ENCODE measurements around the gene NES. TPM values are rescaled to one million over a fixed set of nuclear protein-coding genes. Genes with fewer than 3 reads are reported as not detected.

Gene NES
- total and polyA plus RNA-seq, 2 experiments from 2014 or later = 25.0 to 95.9 TPM

- H3K9me2 ChIP-seq (ENCODE audit: insufficient read depth) = no peaks in the 10 kb centered on the region
- H3K27ac ChIP-seq (ENCODE audit: low read depth) = no peak overlapping the region
- Mint-ChIP-seq H3K36me3 (ENCODE audit: low read depth) (no peaks in the 10 kb centered on the region), H3K27me3 (ENCODE audit: insufficient read depth, low read depth, poor library complexity) (peaks cover 43% of the 10 kb centered on the region), H3K9me3 (no peaks in the 10 kb centered on the region; the same call in 2 of the 3 replicates), H3K27ac (no peak overlapping the region), H3K4me3 (no peak overlapping the region), H3K4me1 (peaks cover 10% of the 10 kb centered on the region)
- H3K4me2 ChIP-seq = no peak overlapping the region; the same call in 1 of the 2 replicates
- H3K79me2 ChIP-seq (replicated peaks; ENCODE audit: insufficient read depth) = no peaks in the 10 kb centered on the region
- no peaks in the 10 kb centered on the region for H4K20me1 ChIP-seq (replicated peaks; ENCODE audit: insufficient read depth)
- H3K27me3 ChIP-seq (ENCODE audit: insufficient read depth) = peaks cover 52% of the 10 kb centered on the region
- H3K36me3 ChIP-seq (ENCODE audit: insufficient read depth) = no peaks in the 10 kb centered on the region
- no peak overlapping the region for H2AFZ ChIP-seq
- no peak for ATAC-seq
- peaks cover 13% of the 10 kb centered on the region; the same call in 1 of the 2 replicates for H3K4me1 ChIP-seq (ENCODE audit: insufficient read depth)
- TF ChIP-seq POLR2AphosphoS5 (IDR thresholded peaks at IDR 0.05; ENCODE audit: low read depth) = no peak
- no peak for TF ChIP-seq NANOG (IDR thresholded peaks at IDR 0.05; ENCODE audit: borderline replicate concordance)
- TF ChIP-seq ZNF462 (CRISPR knock-in tag; IDR thresholded peaks at IDR 0.05) = no peak
- TF ChIP-seq JUNB (IDR thresholded peaks at IDR 0.05; ENCODE audit: unreplicated experiment) = no peak
- TF ChIP-seq ZNF331 (CRISPR knock-in tag; IDR thresholded peaks at IDR 0.05; ENCODE audit: low read depth) = no peak
- no peak for TF ChIP-seq REST (IDR thresholded peaks at IDR 0.05; ENCODE audit: unreplicated experiment)
- no peak for TF ChIP-seq ZNF114 (CRISPR knock-in tag; IDR thresholded peaks at IDR 0.05)
- TF ChIP-seq CTCF (conservative IDR thresholded peaks at IDR 0.05; ENCODE audit: low read depth in 2 of 2) = no peak
- TF ChIP-seq CREB1 (CRISPR knock-in tag; IDR thresholded peaks at IDR 0.05; ENCODE audit: low read depth) = no peak
- TF ChIP-seq EZH2phosphoT487 (IDR thresholded peaks at IDR 0.05; ENCODE audit: unreplicated experiment) = no peak
- no peak for TF ChIP-seq EZH2 (IDR thresholded peaks at IDR 0.05; ENCODE audit: low read depth, unreplicated experiment)
- no peak for TF ChIP-seq ETS1 (IDR thresholded peaks at IDR 0.05)
- no peak for TF ChIP-seq STAT1 (IDR thresholded peaks at IDR 0.05; ENCODE audit: unreplicated experiment)
- no peak overlapping the region for H3K4me3 ChIP-seq
- no peak for DNase-seq (ENCODE audit: low spot score)
- H3F3A ChIP-seq (replicated peaks; ENCODE audit: low read depth) = 0 out of 2 replicates have a peak, but pooled peaks cover 10% of the 10 kb centered on the region
Measured at GRCh38 chr1:156619582-156619955, 57.6 kb downstream of the NES start.
